ENCODE results near the gene TEX54.

TEX54 gene

GRCh38 chr11:62787005-62787759 lies 45.5 kb downstream of the TEX54 start, which contains the start of gene TMEM179B:
Gene TMEM179B (plus strand): TSS chr11:62787402. CDS start chr11:62787432, 30 bp downstream.
- DNase-seq (ENCODE audit: low spot score), result peak; percentile 95

GRCh38 chr11:62786318-62787004 lies 46.2 kb downstream of the TEX54 start:
- DNase-seq (ENCODE audit: low spot score), result peak; percentile 92

GRCh38 chr11:62782753-62783152 lies 49.9 kb downstream of the TEX54 start:
- no peak for DNase-seq (ENCODE audit: low spot score)
